Ramos (cell line): ENCODE data around the gene PYY.
"Not testable (repeated sequence)": the region's sequence is repeated elsewhere in the genome, so short reads cannot be mapped to it uniquely, and the experiment has no call there.

ENCODE experiments used
- in situ Hi-C: fragments of 300-500 bp; cut with MboI; formaldehyde crosslinking; loops from one replicate; pipeline ENCODE4 v1.14.3; 2022; ENCODE audit warnings: low sequenced_read_pairs; ENCODE audit not compliant: unreplicated experiment

The PYY gene

GRCh38 chr17:43953746-43954145 is at the start of gene PYY:
Gene PYY, minus strand, starts transcription at chr17:43953940. Its CDS starts 457 bp downstream, at chr17:43953483.
- in situ Hi-C loops, result no loop called here

- in situ Hi-C loops, result no loop called here
These were observed 48.6 kb upstream of the PYY start for GRCh38 chr17:44002141-44002848.

GRCh38 chr17:44001461-44001920 is 47.8 kb upstream of the PYY start:
- in situ Hi-C loops, result no loop called here

- in situ Hi-C loops, result no loop called here
These were observed 47.2 kb upstream of the PYY start for GRCh38 chr17:44000871-44001460.

GRCh38 chr17:44000141-44000860 is 46.6 kb upstream of the PYY start:
- in situ Hi-C loops, result no loop called here

- in situ Hi-C loops, result no loop called here
These were observed 45.3 kb upstream of the PYY start for GRCh38 chr17:43999024-43999423.

- in situ Hi-C loops, result no loop called here
These were observed 44.8 kb upstream of the PYY start for GRCh38 chr17:43998552-43998951.

GRCh38 chr17:43997180-43997579 is 43.4 kb upstream of the PYY start:
- in situ Hi-C loops, result not testable (repeated sequence)

- in situ Hi-C loops, result no loop called here
These were observed 41.4 kb upstream of the PYY start for GRCh38 chr17:43995150-43995471.

- in situ Hi-C loops, result no loop called here
These were observed 40.8 kb upstream of the PYY start for GRCh38 chr17:43994272-43995149.

GRCh38 chr17:43992641-43993040 is 38.9 kb upstream of the PYY start:
- in situ Hi-C loops, result no loop called here

- in situ Hi-C loops, result no loop called here
These were observed 34.6 kb upstream of the PYY start for GRCh38 chr17:43988301-43988700.

GRCh38 chr17:43987131-43988021 is 33.6 kb upstream of the PYY start:
- in situ Hi-C loops, result no loop called here

GRCh38 chr17:43986225-43986981 is 32.7 kb upstream of the PYY start:
- in situ Hi-C loops, result no loop called here

GRCh38 chr17:43984521-43984920 is 30.8 kb upstream of the PYY start:
- in situ Hi-C loops, result no loop called here

GRCh38 chr17:43983515-43984411 is 30.0 kb upstream of the PYY start:
- in situ Hi-C loops, result no loop called here

GRCh38 chr17:43983196-43983514 is 29.4 kb upstream of the PYY start:
- in situ Hi-C loops, result no loop called here

GRCh38 chr17:43982171-43982570 is 28.4 kb upstream of the PYY start:
- in situ Hi-C loops, result no loop called here
